Mammary epithelial cell (primary cell): ENCODE results near the gene CTDSP1.

Experiments
- EZH2 ChIP-seq: IDR thresholded peaks from 2 replicates; pipeline ENCODE4 v1.6.1; 2012; ENCODE audit warnings: low read length, inconsistent platforms, borderline replicate concordance
- TF ChIP-seq, protein P1 (sequence below), 2 donors: IDR thresholded peaks in 1 of 2; conservative IDR thresholded peaks in 1 of 2; 2 replicates each; pipeline ENCODE4 v1.5.1; 2011 to 2012; ENCODE audit warnings: inconsistent platforms in 2 of 2, low read length in 2 of 2, mild to moderate bottlenecking in 2 of 2, control low read depth in 1 of 2, low read depth in 1 of 2; ENCODE audit not compliant: insufficient read depth in 1 of 2; ENCODE audit errors: extremely low read depth in 1 of 2

DNA sequence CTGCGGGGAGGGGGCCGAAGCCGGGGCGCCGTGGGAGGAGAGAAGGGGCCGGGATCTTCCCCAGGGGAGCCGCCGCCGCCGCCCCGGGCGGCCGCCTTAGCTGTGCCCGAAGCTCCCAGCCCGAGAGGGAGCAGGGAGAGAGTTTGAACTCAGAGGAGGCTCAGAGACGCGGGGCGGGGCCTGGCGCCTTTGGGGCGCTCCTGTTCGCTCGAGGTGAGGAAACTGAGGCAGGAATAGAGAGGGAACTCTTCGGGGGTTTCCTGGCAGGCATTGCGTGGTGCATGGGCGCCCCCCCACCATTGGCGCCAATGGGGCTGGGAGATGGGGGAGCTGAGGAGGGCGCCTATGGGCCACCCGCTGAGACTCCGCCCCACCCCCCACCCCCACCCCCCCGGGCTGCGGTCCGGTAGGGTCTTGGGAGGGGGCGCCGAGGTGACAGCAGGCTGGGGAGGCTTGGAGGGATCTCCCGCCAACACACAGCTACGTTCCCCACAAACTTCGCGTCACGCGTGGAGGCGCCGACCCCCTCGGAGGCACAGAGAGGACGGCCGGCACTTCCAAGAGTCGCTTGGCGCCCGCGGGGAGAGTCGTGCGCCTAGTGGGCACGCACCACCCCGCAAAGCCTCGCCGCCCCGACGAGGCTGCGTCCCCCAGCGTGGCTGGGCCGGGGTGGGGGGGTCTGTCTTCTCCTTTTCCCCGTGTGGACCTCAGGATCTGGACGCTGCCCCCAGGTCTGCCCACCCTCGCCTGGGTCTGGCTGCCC is 680 bp downstream of the CTDSP1 start:
- TF ChIP-seq, protein P1, sequence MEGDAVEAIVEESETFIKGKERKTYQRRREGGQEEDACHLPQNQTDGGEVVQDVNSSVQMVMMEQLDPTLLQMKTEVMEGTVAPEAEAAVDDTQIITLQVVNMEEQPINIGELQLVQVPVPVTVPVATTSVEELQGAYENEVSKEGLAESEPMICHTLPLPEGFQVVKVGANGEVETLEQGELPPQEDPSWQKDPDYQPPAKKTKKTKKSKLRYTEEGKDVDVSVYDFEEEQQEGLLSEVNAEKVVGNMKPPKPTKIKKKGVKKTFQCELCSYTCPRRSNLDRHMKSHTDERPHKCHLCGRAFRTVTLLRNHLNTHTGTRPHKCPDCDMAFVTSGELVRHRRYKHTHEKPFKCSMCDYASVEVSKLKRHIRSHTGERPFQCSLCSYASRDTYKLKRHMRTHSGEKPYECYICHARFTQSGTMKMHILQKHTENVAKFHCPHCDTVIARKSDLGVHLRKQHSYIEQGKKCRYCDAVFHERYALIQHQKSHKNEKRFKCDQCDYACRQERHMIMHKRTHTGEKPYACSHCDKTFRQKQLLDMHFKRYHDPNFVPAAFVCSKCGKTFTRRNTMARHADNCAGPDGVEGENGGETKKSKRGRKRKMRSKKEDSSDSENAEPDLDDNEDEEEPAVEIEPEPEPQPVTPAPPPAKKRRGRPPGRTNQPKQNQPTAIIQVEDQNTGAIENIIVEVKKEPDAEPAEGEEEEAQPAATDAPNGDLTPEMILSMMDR (conservative IDR thresholded peaks at IDR 0.05 in 1 of 2, IDR thresholded peaks at IDR 0.05 in 1 of 2; ENCODE audit: extremely low read depth in 1 of 2, insufficient read depth in 1 of 2, low read depth in 1 of 2, low read length in 2 of 2), result no peak
- TF ChIP-seq EZH2, result no peak
